HepG2 (cell line): ENCODE results near the gene SFXN5. TPM values are rescaled to one million over a fixed set of nuclear protein-coding genes. Genes with fewer than 3 reads are reported as not detected.

ENCODE experiments used
- ATF7-NPFF ChIP-seq: sonication (generic); formaldehyde crosslinking; IDR thresholded peaks from 2 replicates; pipeline ENCODE4 v1.8.1; 2023; ENCODE audit warnings: mild to moderate bottlenecking, low read depth, missing genetic modification reagents, moderate library complexity
- CSRNP1 ChIP-seq: sonication (generic); formaldehyde crosslinking; IDR thresholded peaks from 2 replicates; pipeline ENCODE4 v1.8.1; 2023; ENCODE audit warnings: mild to moderate bottlenecking, missing genetic modification reagents
- HNRNPH1 ChIP-seq: fragments of 200-400 bp; formaldehyde crosslinking; optimal IDR thresholded peaks from 2 replicates; pipeline ENCODE3; 2017; ENCODE audit warnings: mild to moderate bottlenecking, low read depth, low read length
- MED13 ChIP-seq: sonication (generic); formaldehyde crosslinking; IDR thresholded peaks from 2 replicates; pipeline ENCODE4 v1.5.0; 2020; ENCODE audit warnings: missing genetic modification reagents
- NFRKB ChIP-seq: fragments of 450-650 bp; IDR thresholded peaks from 2 replicates; pipeline ENCODE4 v1.6.1; 2017
- RBM22 ChIP-seq: fragments of 200-400 bp; formaldehyde crosslinking; optimal IDR thresholded peaks from 2 replicates; pipeline ENCODE3; 2017; ENCODE audit warnings: mild to moderate bottlenecking, low read length, moderate library complexity
- ZBTB10 ChIP-seq: sonication (generic); formaldehyde crosslinking; IDR thresholded peaks from 2 replicates; pipeline ENCODE4 v1.4.0; 2020; ENCODE audit warnings: missing genetic modification reagents, borderline replicate concordance
- ZFP62 ChIP-seq: sonication (generic); formaldehyde crosslinking; IDR thresholded peaks from 2 replicates; pipeline ENCODE4 v1.4.0; 2020; ENCODE audit warnings: missing genetic modification reagents
- ZMAT3 ChIP-seq: sonication (generic); formaldehyde crosslinking; conservative IDR thresholded peaks from 2 replicates; pipeline ENCODE4 v1.7.0; 2021; ENCODE audit warnings: missing genetic modification reagents
- ZNF18 ChIP-seq: sonication (generic); formaldehyde crosslinking; IDR thresholded peaks from 2 replicates; pipeline ENCODE4 v1.8.0; 2022; ENCODE audit warnings: mild to moderate bottlenecking, missing genetic modification reagents; ENCODE audit not compliant: insufficient replicate concordance
- ZNF432 ChIP-seq: sonication (generic); formaldehyde crosslinking; IDR thresholded peaks from 2 replicates; pipeline ENCODE4 v1.5.0; 2020; ENCODE audit warnings: missing genetic modification reagents, mild to moderate bottlenecking, borderline replicate concordance
- ZNF563 ChIP-seq: sonication (generic); formaldehyde crosslinking; IDR thresholded peaks from 2 replicates; pipeline ENCODE4 v1.8.0; 2022; ENCODE audit warnings: mild to moderate bottlenecking, moderate library complexity, missing genetic modification reagents
- ZNF574 ChIP-seq: sonication (generic); formaldehyde crosslinking; IDR thresholded peaks from 2 replicates; pipeline ENCODE4 v1.4.0; 2020; ENCODE audit warnings: missing genetic modification reagents
- ZNF839 ChIP-seq: sonication (generic); formaldehyde crosslinking; IDR thresholded peaks from 2 replicates; pipeline ENCODE4 v1.4.0; 2020; ENCODE audit warnings: missing genetic modification reagents, mild to moderate bottlenecking, borderline replicate concordance
- ZSCAN29 ChIP-seq: sonication (generic); formaldehyde crosslinking; conservative IDR thresholded peaks from 2 replicates; pipeline ENCODE4 v1.4.0; 2020; ENCODE audit warnings: mild to moderate bottlenecking, missing genetic modification reagents
- polyA plus RNA-seq, 8 experiments: library from polyadenylated mRNA; depleted of rRNA in 3 of 8; stranded (reverse) in 7 of 8; unstranded in 1 of 8; fragments of >200 nt; fragmentation: Illumina TruSeq in 4 of 8; extraction: Trizol in 4 of 8; gene quantifications; 2 replicates each; pipeline versions ENCODE4 v1.2.1 to v1.2.3, GENCODE V29; 2011 to 2016; ENCODE audit warnings: low read depth in 4 of 8, missing spikeins in 1 of 8, mixed read lengths in 1 of 8; ENCODE audit not compliant: insufficient read depth in 1 of 8
- total RNA-seq, 5 experiments: library from RNA; depleted of rRNA; stranded (reverse); fragments of >200 nt; fragmentation: Illumina TruSeq; extraction: Trizol; gene quantifications; 2 replicates each; pipeline ENCODE4 v1.2.3, GENCODE V29; 2016; ENCODE audit warnings: low read depth in 1 of 5

Gene SFXN5
- total and polyA plus RNA-seq, 2 of the 13 experiments (the other 11 are each of a cell fraction or from before 2014, with no cell fraction given): 34.9 to 37.4 TPM

- TF ChIP-seq ZMAT3 (no peak; the same call in 1 of the 2 replicates), ZNF839 (no peak; the same call in 1 of the 2 replicates), ZNF563 (CRISPR knock-in tag) (peak; percentile 61; the same call in 1 of the 2 replicates), ZNF432 (CRISPR knock-in tag) (no peak), MED13 (CRISPR knock-in tag) (0 out of 2 replicates have a peak, but pooled peaks have one; percentile 31), ZBTB10 (CRISPR knock-in tag) (peak; percentile 98), CSRNP1 (no peak), ZNF574 (CRISPR knock-in tag) (no peak), ATF7-NPFF (no peak), ZSCAN29 (peak; percentile 89; the same call in 1 of the 2 replicates), RBM22 (no peak), NFRKB (no peak), HNRNPH1 (no peak), ZNF18 (CRISPR knock-in tag) (peak; percentile 48), ZFP62 (CRISPR knock-in tag) (no peak)
These were observed 41.7 kb upstream of the SFXN5 start, which contains the start of gene RAB11FIP5 (continued) for GRCh38 chr2:73112913-73113854.
